Astrocyte (in vitro differentiated cells and primary cell): ENCODE measurements around the gene NDUFV2. TPM values are rescaled to one million over a fixed set of nuclear protein-coding genes. Genes with fewer than 3 reads are reported as not detected.

Experiments used
- DNase-seq: peaks from one replicate; pipeline ENCODE4 v3.0.0-alpha.2; 2010; ENCODE audit warnings: low read depth
- FAIRE-seq: peaks from 2 replicates; lab custom pipeline; 2011; peaks lifted over from hg19 to GRCh38; lab: Jason Lieb, UNC
- H2AFZ ChIP-seq: 2 replicates; pipeline ENCODE4 v1.6.0; 2012; ENCODE audit warnings: low read depth, low read length, inconsistent platforms
- H3K27ac ChIP-seq: 2 replicates; pipeline ENCODE4 v1.5.1; 2011; ENCODE audit warnings: low read depth, low read length, inconsistent platforms
- H3K27me3 ChIP-seq: 2 replicates; pipeline ENCODE4 v1.6.0; 2011; ENCODE audit warnings: low read length, inconsistent platforms; ENCODE audit not compliant: insufficient read depth
- H3K36me3 ChIP-seq: 2 replicates; pipeline ENCODE4 v1.5.1; 2011; ENCODE audit warnings: low read length, inconsistent platforms; ENCODE audit not compliant: insufficient read depth
- H3K4me1 ChIP-seq: 2 replicates; pipeline ENCODE4 v1.5.1; 2011; ENCODE audit warnings: low read length, inconsistent platforms; ENCODE audit not compliant: insufficient read depth
- H3K4me2 ChIP-seq: 2 replicates; pipeline ENCODE4 v1.6.0; 2012; ENCODE audit warnings: low read length, inconsistent platforms
- H3K4me3 ChIP-seq: 2 replicates; pipeline ENCODE4 v1.5.1; 2011; ENCODE audit warnings: low read depth, mild to moderate bottlenecking, low read length, inconsistent platforms; ENCODE audit not compliant: insufficient read depth
- H3K79me2 ChIP-seq: 2 replicates; pipeline ENCODE4 v1.6.0; 2012; ENCODE audit warnings: mild to moderate bottlenecking, low read length, inconsistent platforms; ENCODE audit not compliant: insufficient read depth
- H3K9ac ChIP-seq: 2 replicates; pipeline ENCODE4 v1.6.0; 2012; ENCODE audit warnings: mild to moderate bottlenecking, low read length, inconsistent platforms
- H3K9me3 ChIP-seq: 2 replicates; pipeline ENCODE4 v1.5.1; 2012; ENCODE audit warnings: low read depth, mild to moderate bottlenecking, low read length, inconsistent platforms; ENCODE audit not compliant: insufficient read depth
- H4K20me1 ChIP-seq: 2 replicates; pipeline ENCODE4 v1.6.0; 2012; ENCODE audit warnings: low read length, inconsistent platforms; ENCODE audit not compliant: insufficient read depth
- H3K27ac Mint-ChIP-seq: one replicate; pipeline ENCODE4 v1.8.0; 2021; ENCODE audit warnings: mild to moderate bottlenecking, mixed read lengths; ENCODE audit not compliant: unreplicated experiment
- H3K27me3 Mint-ChIP-seq: one replicate; pipeline ENCODE4 v1.8.0; 2021; ENCODE audit warnings: low read depth, mixed read lengths; ENCODE audit not compliant: unreplicated experiment
- H3K36me3 Mint-ChIP-seq: one replicate; pipeline ENCODE4 v1.8.0; 2021; ENCODE audit warnings: low read depth, mixed read lengths; ENCODE audit not compliant: unreplicated experiment
- H3K4me1 Mint-ChIP-seq: one replicate; pipeline ENCODE4 v1.8.0; 2021; ENCODE audit warnings: low read depth, mixed read lengths; ENCODE audit not compliant: unreplicated experiment
- H3K4me3 Mint-ChIP-seq: one replicate; pipeline ENCODE4 v1.8.0; 2021; ENCODE audit warnings: mild to moderate bottlenecking, moderate library complexity, mixed read lengths; ENCODE audit not compliant: unreplicated experiment
- H3K9me3 Mint-ChIP-seq: one replicate; pipeline ENCODE4 v1.8.0; 2021; ENCODE audit warnings: mild to moderate bottlenecking, mixed read lengths; ENCODE audit not compliant: unreplicated experiment
- EZH2 ChIP-seq: IDR thresholded peaks from 2 replicates; pipeline ENCODE4 v1.6.1; 2012; ENCODE audit warnings: mild to moderate bottlenecking, low read length, inconsistent platforms; ENCODE audit not compliant: insufficient read depth
- total RNA-seq: library from RNA; stranded (reverse); gene quantifications from 2 replicates; pipeline ENCODE4 v1.2.1, GENCODE V29; 2021
- TF ChIP-seq, protein P1 (sequence below): IDR thresholded peaks from 2 replicates; pipeline ENCODE4 v1.5.1; 2011; ENCODE audit warnings: low read depth, mild to moderate bottlenecking, inconsistent platforms, low read length, moderate library complexity; ENCODE audit not compliant: insufficient read depth

The NDUFV2 gene
- total RNA-seq, 1 donor from 2014 or later, result 120 TPM

DNA sequence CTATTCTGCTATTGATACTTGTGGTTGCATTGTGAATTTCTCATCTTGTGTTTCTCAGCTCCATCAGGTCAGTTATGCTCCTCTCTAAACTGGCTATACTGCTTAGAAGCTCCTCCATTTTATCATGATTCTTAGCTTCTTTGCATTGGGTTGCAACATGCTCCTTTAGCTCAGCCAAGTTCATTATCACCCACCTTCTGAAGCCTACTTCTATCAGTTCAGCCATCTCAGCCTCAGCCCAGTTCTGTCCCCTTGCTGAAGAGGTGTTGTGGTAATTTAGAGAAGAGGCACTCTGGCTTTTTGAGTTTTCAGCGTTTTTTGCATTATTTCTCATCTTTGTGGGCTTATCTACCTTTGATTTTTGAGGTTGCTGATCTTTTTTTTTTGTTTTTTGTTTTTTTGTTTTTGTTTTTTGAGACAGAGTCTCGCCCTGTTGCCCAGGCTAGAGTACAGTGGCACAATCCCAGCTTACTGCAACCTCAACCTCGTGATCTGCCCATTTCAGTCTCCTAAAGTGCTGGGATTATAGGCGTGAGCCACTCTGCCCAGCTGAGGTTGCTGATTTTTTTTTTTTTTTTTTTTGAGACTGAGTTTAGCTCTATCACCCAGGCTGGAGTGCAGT, 70.1 kb downstream of the NDUFV2 start:
- TF ChIP-seq, protein P1, sequence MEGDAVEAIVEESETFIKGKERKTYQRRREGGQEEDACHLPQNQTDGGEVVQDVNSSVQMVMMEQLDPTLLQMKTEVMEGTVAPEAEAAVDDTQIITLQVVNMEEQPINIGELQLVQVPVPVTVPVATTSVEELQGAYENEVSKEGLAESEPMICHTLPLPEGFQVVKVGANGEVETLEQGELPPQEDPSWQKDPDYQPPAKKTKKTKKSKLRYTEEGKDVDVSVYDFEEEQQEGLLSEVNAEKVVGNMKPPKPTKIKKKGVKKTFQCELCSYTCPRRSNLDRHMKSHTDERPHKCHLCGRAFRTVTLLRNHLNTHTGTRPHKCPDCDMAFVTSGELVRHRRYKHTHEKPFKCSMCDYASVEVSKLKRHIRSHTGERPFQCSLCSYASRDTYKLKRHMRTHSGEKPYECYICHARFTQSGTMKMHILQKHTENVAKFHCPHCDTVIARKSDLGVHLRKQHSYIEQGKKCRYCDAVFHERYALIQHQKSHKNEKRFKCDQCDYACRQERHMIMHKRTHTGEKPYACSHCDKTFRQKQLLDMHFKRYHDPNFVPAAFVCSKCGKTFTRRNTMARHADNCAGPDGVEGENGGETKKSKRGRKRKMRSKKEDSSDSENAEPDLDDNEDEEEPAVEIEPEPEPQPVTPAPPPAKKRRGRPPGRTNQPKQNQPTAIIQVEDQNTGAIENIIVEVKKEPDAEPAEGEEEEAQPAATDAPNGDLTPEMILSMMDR, result no peak
- no peak for TF ChIP-seq EZH2
- Mint-ChIP-seq H3K9me3 (peaks cover 2% of the 10 kb centered on the region), H3K4me3 (no peak overlapping the region), H3K27me3 (no peaks in the 10 kb centered on the region), H3K36me3 (peaks cover 14% of the 10 kb centered on the region), H3K4me1 (peaks cover 3% of the 10 kb centered on the region), H3K27ac (no peak overlapping the region)
- Histone ChIP-seq H2AFZ (no peak overlapping the region), H3K9me3 (no peaks in the 10 kb centered on the region), H3K27me3 (no peaks in the 10 kb centered on the region), H3K79me2 (peaks cover 50% of the 10 kb centered on the region), H3K36me3 (no peaks in the 10 kb centered on the region), H3K4me3 (no peak overlapping the region), H3K4me2 (no peak overlapping the region), H4K20me1 (peaks cover 33% of the 10 kb centered on the region), H3K27ac (no peak overlapping the region), H3K9ac (no peak overlapping the region), H3K4me1 (no peaks in the 10 kb centered on the region)
- FAIRE-seq, result no peak
- DNase-seq, result no peak

DNA sequence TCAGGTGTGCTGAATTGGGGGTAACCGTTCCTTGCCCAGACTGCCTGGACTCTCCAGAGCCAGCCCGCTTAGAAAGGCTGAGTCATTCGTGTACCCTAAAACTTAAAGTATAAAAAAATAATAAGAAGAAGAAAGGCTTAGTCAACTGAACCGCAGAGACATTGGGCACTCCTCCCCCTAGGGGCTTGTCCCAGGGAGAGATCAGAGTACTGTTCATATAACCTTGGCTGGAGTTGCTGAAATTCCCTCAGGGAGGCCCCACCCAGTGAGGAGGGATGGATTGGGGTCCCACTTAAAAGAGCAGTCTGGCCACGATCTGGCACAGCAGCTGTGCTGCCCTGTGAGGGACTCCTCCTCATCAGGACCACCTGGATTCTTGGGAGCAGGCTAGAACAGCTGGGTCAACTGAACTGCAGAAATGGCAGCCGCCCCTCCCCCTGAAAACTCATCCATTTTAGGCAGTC, 71.3 kb downstream of the NDUFV2 start:
- no peak overlapping the region for H2AFZ ChIP-seq
- H4K20me1 ChIP-seq, result peaks cover 35% of the 10 kb centered on the region
- no peak overlapping the region for H3K4me3 ChIP-seq
- H3K9ac ChIP-seq, result no peak overlapping the region
- Mint-ChIP-seq H3K4me1 (peaks cover 3% of the 10 kb centered on the region), H3K27me3 (no peaks in the 10 kb centered on the region), H3K4me3 (no peak overlapping the region), H3K27ac (no peak overlapping the region), H3K9me3 (peaks cover 2% of the 10 kb centered on the region), H3K36me3 (peaks cover 14% of the 10 kb centered on the region)
- no peak overlapping the region for H3K27ac ChIP-seq
- no peak overlapping the region for H3K4me2 ChIP-seq
- TF ChIP-seq, protein P1, result no peak
- no peak for TF ChIP-seq EZH2
- FAIRE-seq (no peak), DNase-seq (no peak)
- H3K36me3 ChIP-seq, result no peaks in the 10 kb centered on the region
- H3K9me3 ChIP-seq, result no peaks in the 10 kb centered on the region
- H3K79me2 ChIP-seq, result peaks cover 56% of the 10 kb centered on the region
- H3K4me1 ChIP-seq, result no peaks in the 10 kb centered on the region
- no peaks in the 10 kb centered on the region for H3K27me3 ChIP-seq

DNA sequence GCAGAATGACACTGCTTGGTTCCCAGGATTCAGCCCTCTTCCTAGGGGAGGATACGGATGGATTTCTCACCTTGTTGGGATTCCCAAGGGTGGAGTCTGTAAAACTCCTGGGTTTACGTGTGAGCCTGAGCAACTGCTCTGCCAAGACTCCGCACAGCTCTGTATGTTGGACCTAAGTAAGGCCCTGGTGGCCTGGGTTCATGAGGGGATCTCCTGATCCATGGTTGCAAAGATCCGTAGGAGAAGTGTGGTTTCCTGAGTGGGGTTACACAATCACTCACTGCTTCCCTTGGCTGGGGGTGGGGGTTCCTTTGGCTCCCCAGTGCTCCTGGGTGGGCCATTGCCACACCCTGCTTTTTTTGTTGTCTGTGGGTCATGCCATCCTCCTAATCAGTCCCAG, 71.8 kb downstream of the NDUFV2 start:
- TF ChIP-seq EZH2, result no peak
- TF ChIP-seq, protein P1, result no peak
- Histone ChIP-seq H3K79me2 (peaks cover 59% of the 10 kb centered on the region), H3K36me3 (no peaks in the 10 kb centered on the region)

More for the DNA sequence above, 71.8 kb downstream of the NDUFV2 start:
- H3K4me2 ChIP-seq, result no peak overlapping the region
- H3K9me3 ChIP-seq, result no peaks in the 10 kb centered on the region
- FAIRE-seq (no peak), DNase-seq (no peak)
- no peak overlapping the region for H3K27ac ChIP-seq
- no peak overlapping the region for H3K4me3 ChIP-seq
- peaks cover 3% of the 10 kb centered on the region for H3K4me1 Mint-ChIP-seq
- H2AFZ ChIP-seq, result no peak overlapping the region
- no peaks in the 10 kb centered on the region for H3K9me3 Mint-ChIP-seq
- H3K36me3 Mint-ChIP-seq, result peaks cover 14% of the 10 kb centered on the region
- peaks cover 38% of the 10 kb centered on the region for H4K20me1 ChIP-seq
- no peak overlapping the region for H3K27ac Mint-ChIP-seq
- H3K9ac ChIP-seq, result no peak overlapping the region
- no peaks in the 10 kb centered on the region for H3K27me3 ChIP-seq
- H3K27me3 Mint-ChIP-seq, result no peaks in the 10 kb centered on the region
- no peak overlapping the region for H3K4me3 Mint-ChIP-seq
- no peaks in the 10 kb centered on the region for H3K4me1 ChIP-seq
